ENCODE measurements around the gene PLCL2.

DNA sequence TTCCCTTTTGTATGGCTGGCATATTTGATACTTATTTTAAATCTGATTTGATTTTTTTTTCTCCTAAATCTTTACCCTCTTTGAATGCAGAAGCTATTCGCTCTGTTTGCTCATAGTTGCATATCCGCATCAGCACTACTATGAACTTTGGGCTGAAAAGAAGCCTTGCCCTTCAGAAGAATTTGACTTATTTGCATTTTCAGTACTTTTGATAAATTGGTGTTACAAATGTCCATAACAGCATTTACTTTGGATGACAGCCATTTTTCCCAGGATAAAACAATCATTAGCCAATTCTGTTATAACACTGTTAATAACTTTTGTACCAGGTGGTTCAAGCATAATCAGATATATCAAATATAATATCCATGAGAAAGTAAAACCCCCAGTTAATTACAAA lies 129.5 kb downstream of the PLCL2 start:
- TF ChIP-seq CTCF (IDR thresholded peaks at IDR 0.05) (no peak), POLR2A (IDR thresholded peaks at IDR 0.05) (no peak), EP300 (IDR thresholded peaks at IDR 0.05) (no peak)

Data from ovary (tissue), 3 donors.